HG02973 (cell line): ENCODE measurements around the gene ADM2.

Experiments
- ATAC-seq: cut with Tn5 transposase; IDR thresholded peaks from one replicate; pipeline ENCODE4 v1.9.1; 2021; ENCODE audit warnings: moderate library complexity; ENCODE audit not compliant: unreplicated experiment

Gene ADM2

DNA sequence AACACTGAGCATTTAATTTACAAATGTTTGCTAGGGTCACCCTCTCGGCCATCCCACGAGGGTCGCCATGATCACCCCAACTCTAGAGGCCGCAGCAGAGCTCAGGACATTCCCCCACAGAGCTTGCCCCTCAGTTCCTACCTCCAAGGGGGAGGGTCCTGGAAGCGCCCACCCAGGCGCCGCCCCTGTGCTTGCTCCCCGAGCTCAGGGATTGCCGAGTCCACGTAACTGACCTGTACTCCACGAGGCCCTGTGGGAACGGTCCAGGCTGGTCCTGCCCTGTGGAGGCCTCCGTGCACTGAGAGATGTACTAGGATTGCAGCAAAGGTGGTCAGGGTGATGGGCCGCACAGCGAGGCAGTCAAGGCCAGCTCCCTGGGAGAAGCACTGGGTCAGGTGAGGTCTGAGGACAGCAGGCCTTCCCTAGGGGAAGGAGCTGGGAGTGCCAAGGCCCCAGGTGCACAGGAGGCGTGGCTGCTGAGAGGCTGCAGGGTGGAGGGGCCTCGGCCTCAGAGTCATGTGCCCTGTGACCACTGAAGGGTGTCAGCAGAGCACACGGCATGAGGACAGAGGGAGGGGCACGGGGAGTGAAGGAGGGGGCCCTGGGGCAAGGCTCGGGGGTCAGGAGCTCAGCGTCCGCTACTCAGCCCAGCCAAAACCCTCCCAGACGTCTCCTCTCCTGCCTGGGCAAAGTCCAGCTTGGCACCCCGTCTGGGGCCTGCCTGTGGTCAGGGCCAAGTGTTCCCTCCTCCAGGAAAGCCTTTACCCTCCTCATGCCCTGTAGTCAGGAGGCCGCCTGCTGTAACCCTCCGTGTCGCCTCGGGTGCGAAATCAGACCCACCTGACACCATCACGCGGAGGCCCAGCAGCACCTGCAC is 2.9 kb downstream of the ADM2 start:
- no peak for ATAC-seq

DNA sequence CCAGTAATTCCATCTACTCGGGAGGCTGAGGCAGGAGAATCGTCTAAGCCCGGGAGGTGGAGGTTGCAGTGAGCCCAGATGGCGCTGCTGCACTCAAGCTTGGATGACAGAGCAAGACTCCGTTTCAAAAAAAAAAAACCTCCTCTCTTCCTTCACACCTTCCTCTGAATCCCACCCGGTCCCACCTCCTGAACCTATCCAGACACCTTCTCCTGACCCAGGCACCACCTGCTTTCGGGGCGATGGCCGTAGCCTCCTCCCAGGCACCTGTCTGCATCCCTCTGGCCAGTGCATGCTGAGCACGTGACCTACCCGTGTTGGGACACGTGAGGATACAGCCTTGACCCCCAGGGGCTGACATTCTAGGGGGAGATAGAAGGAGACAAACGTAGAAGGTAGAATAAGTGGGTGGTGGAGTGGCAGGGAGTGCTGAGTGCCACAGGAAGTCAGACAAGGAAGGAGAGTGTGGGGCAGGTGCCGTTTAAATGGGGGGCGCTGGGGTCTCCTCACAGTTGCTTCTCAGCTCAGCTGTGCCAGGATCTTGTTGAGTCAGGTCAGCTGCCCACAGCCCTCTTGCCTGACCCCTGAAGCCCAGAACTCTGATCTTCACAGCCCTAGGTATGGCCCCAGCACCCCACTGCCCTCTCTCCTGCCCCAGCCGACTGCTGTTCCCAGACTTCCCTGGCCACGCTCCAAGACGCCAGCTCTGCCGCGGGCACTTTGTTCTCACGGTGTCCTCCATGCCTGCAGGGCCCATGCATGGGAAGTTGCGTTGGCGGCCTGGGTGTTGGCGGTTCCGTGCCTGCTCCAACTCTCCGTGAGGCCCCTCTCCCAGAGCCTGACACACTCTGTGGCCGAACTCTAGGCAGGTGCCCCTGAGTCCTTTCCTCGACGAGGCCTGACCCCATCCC is 4.1 kb downstream of the ADM2 start:
- no peak for ATAC-seq

DNA sequence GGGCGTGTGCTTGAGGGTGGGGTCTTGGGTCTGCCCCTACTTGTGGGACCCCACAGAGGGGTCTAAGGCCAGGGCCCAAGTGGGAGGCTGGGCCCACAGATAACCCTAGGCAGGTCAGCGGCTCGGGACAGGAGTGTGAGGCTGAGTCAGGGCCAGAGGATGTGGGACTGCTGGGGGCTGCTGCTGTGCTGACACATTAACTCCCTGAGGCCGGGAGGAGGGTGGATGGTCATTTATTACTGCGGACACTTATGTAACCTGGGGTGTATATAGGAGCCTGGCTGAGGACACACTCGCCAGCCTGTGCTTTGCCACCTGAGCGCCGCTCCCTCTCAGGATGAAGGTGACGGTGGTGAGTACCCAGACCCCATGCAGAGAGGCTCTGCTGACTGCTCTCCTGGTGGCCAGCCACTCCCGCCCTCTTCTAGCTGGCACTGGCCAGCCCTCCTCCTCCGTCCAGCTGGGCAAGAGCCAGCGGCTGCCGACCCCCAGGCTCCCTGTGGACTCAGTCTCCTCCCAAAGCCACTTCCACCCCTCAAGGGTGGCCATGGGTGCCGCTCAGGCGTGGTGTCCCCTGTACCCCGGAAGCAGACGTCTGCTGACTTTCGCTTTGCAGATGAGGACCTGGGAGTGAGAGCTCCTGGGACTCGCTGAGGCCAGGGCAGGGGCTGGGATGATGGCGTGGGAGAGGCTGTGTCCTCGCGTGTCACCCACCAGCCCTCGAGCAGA is 5.4 kb downstream of the ADM2 start, which contains the start of gene MIOX:
Gene MIOX, plus strand, starts transcription at position 299 of the 729 bp plus-strand sequence. Its CDS starts 39 bp downstream, at position 338.
- ATAC-seq, result no peak

DNA sequence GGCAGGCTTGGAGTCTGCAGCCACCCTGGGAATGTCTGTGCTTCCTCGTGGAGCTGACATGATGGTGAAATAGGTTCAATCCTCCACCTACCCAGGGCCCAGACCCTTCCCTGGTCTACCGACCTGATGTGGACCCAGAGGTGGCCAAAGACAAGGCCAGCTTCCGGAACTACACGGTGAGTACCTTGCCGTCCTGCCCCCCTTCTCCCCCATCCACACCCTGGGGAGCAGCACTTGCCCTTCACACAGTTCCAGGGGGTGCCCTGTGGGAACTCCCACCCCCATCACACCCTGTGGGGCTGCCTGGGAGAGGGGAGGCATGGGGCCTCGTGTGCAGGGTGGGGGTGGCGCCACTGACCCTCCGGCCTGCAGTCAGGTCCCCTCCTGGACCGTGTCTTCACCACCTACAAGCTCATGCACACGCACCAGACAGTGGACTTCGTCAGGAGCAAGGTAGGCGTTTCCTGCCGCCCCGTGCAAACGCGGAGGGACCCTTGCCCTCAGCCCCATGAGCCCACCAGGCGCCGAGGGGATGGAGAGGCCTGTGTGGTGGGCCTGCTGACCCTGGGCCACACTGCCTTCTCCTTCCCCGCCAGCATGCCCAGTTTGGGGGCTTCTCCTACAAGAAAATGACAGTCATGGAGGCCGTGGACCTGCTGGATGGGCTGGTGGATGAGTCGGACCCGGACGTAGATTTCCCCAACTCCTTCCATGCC is 6.1 kb downstream of the ADM2 start:
- no peak for ATAC-seq

DNA sequence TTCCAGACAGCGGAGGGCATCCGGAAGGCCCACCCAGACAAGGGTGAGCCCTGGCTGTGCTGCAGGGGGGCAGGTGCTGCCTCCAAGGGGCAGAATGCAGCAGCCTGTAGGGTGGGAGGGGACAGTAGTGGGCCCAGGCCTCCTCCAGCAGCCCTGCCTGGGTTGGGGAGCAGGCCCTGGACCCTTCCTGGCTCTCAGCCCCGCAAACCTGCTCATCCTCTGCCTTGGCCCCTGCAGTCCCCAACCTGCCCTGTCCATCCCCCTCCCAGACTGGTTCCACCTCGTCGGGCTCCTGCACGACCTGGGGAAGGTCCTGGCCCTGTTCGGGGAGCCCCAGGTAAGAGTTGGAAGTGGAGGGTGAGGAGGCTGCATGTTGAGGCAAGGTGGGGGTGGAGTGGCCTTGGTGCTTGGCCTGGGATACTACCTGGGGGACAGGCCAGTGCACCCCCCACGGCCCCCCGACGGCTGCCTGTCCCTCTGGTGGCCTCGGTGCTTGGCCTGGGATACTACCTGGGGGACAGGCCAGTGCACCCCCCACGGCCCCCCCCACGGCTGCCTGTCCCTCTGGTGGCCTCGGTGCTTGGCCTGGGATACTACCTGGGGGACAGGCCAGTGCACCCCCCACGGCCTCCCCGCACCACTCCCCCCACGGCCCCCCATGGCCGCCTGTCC is 6.8 kb downstream of the ADM2 start:
- ATAC-seq, result no peak

DNA sequence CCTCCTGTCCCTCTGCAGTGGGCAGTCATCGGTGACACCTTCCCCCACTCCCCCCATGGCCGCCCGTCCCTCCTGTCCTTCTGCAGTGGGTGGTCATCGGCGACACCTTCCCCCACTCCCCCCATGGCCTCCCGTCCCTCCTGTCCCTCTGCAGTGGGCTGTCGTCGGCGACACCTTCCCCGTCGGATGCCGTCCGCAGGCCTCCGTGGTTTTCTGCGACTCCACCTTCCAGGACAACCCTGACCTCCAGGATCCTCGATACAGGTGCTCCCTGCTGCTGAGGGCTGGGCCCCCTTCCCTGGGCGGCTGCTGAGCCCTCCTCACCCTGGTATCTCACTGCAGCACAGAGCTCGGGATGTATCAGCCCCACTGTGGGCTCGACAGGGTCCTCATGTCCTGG is 7.5 kb downstream of the ADM2 start:
- no peak for ATAC-seq

DNA sequence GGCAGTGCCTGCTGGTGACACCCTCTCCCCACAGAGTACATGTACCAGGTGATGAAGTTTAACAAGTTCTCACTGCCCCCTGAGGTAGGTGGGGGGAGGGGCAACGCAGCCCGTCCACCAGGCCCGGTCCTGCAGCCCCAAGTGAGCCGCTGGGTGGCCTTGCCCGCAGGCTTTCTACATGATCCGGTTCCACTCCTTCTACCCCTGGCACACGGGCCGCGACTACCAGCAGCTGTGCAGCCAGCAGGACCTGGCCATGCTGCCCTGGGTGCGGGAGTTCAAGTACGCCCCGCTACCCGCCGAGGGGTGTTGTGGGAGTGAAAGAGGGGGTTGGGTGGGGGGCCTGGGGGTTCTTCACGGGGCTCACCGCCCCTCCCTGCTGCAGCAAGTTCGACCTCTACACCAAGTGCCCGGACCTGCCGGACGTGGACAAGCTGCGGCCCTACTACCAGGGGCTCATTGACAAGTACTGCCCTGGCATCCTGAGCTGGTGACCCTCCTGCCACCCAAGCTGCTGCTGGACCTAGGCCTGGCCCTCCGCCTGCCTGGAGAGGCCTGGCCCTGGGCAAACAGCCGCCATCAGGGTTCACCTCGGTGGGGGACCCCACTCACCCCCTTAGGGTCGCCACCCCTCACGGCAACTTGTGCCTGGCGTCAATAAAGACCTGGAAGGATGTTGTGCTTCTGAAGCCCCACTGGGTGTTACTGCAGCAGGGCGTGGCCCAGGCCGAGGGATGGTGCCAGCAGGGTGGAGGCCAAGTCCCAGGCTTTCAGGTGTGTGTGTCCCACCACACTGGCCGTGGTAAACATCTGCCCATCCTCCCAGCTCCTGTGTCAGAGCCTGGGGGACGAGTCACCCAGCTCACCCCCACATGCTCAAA is 8.3 kb downstream of the ADM2 start:
- ATAC-seq, result no peak

DNA sequence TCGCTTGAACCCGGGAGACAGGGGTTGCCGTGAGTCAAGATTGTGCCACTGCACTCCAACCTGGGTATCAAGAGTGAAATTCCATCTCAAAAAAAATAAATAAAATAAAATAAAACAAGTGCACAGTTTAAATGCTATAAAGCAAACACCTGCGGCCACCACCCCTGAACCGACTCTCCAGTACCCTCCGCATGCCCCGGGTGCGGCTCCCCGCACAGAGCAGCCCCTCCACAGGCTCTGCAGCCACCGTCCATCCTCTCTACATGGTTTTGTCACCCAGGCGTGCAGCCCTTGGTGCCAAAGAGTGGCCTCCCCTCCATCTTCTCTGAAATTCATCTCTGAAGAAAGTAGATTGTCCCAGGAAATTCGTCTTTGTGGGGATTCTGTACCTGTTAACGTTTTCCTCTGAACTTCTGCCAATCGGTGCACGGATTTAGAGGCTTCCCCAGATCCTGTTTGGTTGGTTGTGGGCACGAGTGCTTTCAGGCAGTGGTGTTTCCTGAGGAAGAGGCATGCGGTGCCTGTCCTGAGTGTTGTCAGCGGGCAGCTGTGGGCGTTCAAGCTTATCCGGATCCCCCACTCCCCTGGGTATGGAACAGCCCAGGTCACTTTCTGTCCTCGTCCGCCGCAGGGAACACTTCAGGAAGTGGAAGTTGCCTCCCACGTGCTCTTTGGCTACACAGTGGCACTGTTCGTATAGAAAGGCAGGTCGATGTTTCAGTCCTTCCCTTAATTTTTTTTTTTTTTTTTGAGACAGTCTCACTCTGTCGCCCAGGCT is 9.4 kb downstream of the ADM2 start:
- no peak for ATAC-seq

DNA sequence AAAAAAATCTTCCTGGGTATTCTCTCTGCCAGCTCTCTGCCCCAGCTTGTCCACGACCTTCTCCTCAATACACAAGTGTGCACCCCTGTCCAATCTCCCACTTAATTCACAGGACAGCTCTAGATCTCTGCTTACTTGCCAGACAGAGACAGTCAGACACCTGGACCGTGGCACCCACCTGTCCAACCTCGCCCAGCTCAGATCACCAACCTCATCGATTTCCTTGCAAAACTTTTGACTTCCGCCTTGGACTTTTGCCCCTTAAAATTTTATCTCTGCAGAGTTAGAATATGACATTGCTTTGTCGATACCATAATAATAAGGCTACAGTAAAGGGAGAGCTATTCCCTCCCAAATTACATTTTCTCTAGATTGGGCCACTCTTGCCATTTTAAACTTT is 15.8 kb downstream of the ADM2 start:
- ATAC-seq, result no peak

DNA sequence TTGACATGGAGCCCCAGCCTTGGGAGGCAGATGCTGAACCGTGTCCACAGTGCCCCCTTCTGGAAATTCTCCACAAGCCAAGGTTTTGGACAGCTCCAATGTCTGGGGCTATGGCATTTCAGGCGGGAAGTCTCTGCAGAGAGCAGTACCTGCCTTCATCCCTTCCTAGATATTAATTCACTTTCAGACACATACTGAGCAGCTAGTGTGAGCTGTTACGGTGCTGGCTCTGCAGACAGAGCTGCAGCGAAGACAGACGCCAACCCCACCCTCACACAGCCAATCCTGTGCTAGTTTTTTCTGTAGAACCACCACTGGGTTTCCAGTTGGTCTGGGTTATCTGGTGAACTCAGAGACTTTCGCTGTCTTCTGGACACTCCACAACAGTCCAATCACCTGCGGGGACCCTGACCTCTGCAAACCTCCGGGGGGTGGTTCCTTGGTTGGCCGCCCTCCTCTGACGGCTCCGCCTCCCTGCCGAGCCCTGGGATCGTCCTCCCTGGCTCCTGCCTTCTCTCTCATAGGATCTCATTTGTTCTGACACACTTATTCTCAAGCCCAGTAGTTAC is 17.1 kb downstream of the ADM2 start:
- no peak for ATAC-seq

DNA sequence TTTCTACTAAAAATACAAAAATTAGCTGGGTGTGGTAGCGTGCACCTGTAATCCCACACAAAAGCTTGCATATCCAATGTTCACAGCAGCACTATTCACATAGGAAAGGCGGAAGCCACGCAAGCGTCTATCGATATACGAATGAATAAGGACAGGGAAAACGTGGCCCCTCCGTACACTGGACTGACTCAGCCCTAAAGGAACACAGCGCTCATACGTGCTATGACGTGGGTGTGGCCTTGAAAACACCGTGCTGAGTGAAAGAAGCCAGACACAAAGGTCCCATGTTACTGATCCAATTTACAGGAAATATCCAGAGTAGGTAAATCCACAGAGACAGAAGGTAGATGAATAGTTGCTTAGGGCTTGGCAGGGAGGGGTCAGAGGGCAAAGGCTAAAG is 19.1 kb downstream of the ADM2 start:
- ATAC-seq, result no peak

DNA sequence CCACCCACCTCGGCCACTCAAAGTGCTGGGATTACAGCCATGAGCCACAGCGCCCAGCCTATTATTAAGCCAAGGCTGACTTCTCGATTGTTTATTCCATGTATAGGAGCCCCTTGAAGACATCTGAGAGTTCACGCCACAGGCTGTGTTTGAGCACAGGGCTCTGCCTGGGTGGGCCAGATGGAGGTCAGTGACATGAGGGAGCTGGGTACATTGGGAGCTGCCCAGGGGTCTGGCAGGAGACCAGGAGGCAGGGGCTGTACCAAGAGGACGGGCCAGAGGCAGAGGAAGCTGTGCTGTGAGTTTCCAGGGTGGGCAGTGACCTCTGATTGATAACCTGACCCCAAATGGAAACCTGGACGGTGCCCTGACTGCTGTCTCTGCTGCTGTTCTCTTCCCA is 20.8 kb downstream of the ADM2 start:
- no peak for ATAC-seq

DNA sequence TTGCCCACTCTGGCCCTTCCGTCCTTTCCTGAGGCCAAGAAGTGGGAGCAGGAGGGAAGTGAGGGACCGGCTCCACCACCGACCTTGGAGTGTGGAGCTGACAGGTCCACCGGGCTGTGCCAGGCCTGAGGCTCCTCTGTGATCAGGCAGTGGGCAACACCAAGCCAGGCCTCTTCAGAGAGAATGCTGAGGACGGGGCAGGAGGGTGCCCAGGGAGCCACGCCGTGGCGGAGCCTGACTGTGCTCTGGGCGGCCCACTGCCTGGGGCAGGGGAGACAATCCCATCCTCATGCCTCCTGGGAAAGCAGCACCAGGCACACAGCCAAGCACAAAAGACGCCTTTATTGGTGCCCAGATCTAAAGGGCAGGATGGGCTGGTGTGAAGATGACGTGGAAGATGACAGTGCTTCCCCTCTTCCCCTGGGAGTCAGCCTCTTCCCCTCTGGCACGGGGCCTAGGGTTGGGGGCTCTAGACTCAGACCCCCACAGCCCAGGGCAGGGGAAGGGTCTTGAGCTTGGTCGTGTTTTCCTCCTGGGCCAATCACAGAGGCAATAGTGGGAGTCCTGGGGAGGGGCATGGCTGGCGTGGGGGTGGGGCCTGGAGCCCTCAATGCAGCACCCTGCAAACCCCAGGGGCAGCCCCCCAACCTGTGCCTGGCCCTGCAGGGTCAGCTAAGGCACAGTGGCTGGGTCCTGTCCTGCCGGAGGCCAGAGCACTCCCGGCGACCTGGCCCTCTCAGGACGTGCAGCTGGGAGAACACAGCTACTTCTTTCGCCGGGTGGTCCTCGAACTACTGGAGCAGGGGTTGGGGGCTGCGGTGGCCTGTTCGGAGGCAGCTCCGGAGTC is 21.5 kb downstream of the ADM2 start:
- no peak for ATAC-seq

DNA sequence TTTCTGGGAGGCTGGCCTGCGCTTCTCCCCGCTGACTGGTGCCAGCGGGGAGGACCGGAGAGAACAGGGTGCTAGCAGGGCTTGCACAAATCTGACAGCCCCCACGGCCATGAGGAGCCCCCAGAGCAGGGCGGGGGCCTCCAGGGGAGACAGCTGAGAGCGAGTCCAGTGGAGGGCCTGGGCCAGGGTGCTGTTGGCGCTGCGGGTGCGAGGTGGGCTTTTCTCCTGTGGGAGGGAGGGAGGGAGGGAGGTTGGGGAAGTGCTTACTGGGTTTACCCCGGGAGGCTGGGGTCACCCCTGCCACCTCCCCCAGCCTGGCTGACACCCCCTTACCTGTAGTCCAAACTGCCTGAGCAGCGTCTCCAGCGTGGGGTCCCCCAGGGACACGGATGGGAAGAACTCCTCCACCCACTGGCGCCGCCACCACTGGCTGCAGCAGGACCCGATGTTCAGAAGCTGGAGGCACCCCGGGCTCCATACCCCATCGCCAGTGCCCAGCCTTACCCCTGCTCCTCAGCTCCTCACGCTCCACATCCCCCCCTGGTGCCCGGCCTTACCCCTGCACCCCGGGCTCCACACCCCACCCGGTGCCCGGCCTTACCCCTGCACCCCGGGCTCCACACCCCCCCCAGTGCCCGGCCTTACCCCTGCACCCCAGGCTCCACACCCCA is 22.3 kb downstream of the ADM2 start:
- ATAC-seq, result no peak

DNA sequence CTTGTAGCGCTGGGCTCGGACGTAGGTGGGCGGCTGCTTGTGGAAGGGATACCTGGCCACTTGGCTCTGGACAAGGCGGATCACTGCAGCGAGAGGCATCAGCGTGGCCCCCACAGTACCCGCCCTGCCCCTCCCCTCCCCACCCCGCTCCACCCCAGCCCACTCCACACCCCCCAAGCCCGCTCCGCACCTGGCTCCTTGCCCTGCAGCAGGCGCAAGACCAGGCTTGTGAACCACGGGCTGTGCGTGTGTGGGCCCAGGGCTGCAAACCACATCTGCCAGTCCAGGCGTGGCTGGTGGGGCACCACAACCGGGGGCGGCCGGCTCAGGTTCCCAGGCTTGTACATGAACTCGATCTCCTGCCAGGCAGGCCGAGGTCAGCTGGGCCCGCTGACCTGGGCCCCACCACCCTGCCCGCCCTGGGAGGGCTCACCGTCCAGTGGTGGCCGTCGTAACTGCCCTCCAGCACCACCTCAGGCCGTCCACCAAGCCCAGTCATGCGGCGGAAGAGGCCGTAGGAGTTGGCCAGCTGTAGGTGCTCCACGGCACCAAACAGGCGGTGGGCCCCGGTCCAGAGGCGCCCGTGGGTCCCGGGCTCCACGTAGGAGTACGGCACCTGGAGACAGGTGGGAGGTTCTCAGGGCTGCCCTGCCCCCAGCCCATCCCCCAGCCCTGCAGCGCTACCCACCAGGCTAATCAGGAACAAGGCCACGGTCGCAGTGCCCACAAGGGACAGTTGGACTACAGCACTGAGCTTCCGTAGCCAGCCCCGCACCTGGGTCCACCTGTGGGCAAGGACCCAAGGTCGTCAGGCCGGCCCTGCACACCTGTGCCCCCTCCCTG is 23.2 kb downstream of the ADM2 start:
- ATAC-seq, result no peak
